ENCODE measurements around the gene POPDC2.

Gene POPDC2

DNA sequence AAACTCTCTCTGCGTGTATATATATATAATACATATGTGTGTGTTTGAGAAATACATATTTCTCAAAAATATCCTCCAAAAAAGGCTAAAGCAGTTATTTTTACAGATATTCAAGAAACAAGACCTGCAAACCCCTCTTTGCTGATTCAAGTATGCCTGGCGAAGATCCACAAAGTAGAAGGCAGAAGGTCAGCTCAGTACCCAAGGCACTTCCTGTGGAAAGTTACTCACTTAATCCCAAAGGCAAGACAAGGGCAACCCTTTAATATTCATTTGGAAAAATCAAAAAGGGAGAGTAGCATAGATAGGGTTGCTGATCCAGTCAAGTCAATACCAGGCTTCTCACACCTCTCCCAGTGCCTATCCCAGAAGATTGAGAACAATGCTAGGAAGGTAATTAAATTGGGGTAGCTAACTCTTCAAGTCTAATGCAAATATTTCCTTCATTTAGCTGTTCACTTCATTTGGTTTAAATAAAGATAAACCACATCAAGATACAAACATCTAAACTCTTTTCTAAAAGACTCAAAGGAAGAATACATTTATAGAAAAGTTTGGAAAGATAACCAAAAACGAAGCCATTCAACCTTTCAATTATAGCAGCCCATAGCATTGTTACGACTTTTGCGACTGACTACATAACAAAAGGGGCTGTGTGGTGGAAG is 9.6 kb upstream of the POPDC2 start:
- peaks cover 9 to 60% (median 28%) of the 10 kb centered on the region in 4 experiments for H3K36me3 ChIP-seq (ENCODE audit: control insufficient read depth in 4 of 4, insufficient read depth in 4 of 4, low read length in 3 of 4)
- H3K4me1 ChIP-seq (ENCODE audit: control extremely low read depth in 1 of 4, control insufficient read depth in 4 of 4, insufficient read depth in 4 of 4, low read length in 3 of 4) = peaks cover 0 to 5% (median 1%) of the 10 kb centered on the region in 4 experiments
- ChIA-PET CTCF (no interaction called here), POLR2A (no interaction called here)
- 80% methylated on average over 2 of the region's 5 CpGs for WGBS (ENCODE audit: insufficient coverage)
- H3K27ac ChIP-seq (ENCODE audit: insufficient read depth in 1 of 2, low read depth in 1 of 2, low read length in 2 of 2, poor library complexity in 1 of 2, severe bottlenecking in 2 of 2) = no peak overlapping the region
- no peaks in the 10 kb centered on the region for H3K9me3 ChIP-seq (ENCODE audit: control extremely low read depth in 1 of 5, control insufficient read depth in 4 of 5, insufficient read depth in 2 of 5, low read depth in 1 of 5, low read length in 4 of 5)
- H3K4me3 ChIP-seq (ENCODE audit: control insufficient read depth in 1 of 7, extremely low read depth in 1 of 7, insufficient read depth in 4 of 7, low read depth in 2 of 7, low read length in 6 of 7) = no peak overlapping the region
- no peaks in the 10 kb centered on the region for H3K27me3 ChIP-seq (replicated peaks in 2 of 5; ENCODE audit: control insufficient read depth in 4 of 5, insufficient read depth in 5 of 5, low read length in 4 of 5)
- DNase-seq = no peak

GRCh38 chr3:119665954-119666559 is 5.7 kb upstream of the POPDC2 start:
- H3K4me3 ChIP-seq (ENCODE audit: control insufficient read depth in 1 of 7, extremely low read depth in 1 of 7, insufficient read depth in 4 of 7, low read depth in 2 of 7, low read length in 6 of 7) = no peak overlapping the region
- WGBS (ENCODE audit: insufficient coverage) = no CpG with 5 or more reads among the region's 6 CpGs
- no peak overlapping the region for H3K27ac ChIP-seq (ENCODE audit: insufficient read depth in 1 of 2, low read depth in 1 of 2, low read length in 2 of 2, poor library complexity in 1 of 2, severe bottlenecking in 2 of 2)
- no peaks in the 10 kb centered on the region for H3K27me3 ChIP-seq (replicated peaks in 2 of 5; ENCODE audit: control insufficient read depth in 4 of 5, insufficient read depth in 5 of 5, low read length in 4 of 5)
- CTCF ChIA-PET = interaction anchor here (1.2 kb wide), 1 partner anchor 15 kb away, joined by 4 read pairs; no protein-coding TSS in a partner anchor
- H3K4me1 ChIP-seq (ENCODE audit: control extremely low read depth in 1 of 4, control insufficient read depth in 4 of 4, insufficient read depth in 4 of 4, low read length in 3 of 4) = peaks cover 0 to 13% (median 1%) of the 10 kb centered on the region in 4 experiments
- no peak for DNase-seq
- H3K9me3 ChIP-seq (ENCODE audit: control extremely low read depth in 1 of 5, control insufficient read depth in 4 of 5, insufficient read depth in 2 of 5, low read depth in 1 of 5, low read length in 4 of 5) = no peaks in the 10 kb centered on the region
- peaks cover 2 to 25% (median 10%) of the 10 kb centered on the region in 4 experiments for H3K36me3 ChIP-seq (ENCODE audit: control insufficient read depth in 4 of 4, insufficient read depth in 4 of 4, low read length in 3 of 4)
- POLR2A ChIA-PET = no interaction called here

GRCh38 chr3:119664850-119665379 is 4.5 kb upstream of the POPDC2 start:
- POLR2A ChIA-PET = no interaction called here
- Histone ChIP-seq H3K4me3 (ENCODE audit: control insufficient read depth in 1 of 7, extremely low read depth in 1 of 7, insufficient read depth in 4 of 7, low read depth in 2 of 7, low read length in 6 of 7) (no peak overlapping the region), H3K27me3 (replicated peaks in 2 of 5; ENCODE audit: control insufficient read depth in 4 of 5, insufficient read depth in 5 of 5, low read length in 4 of 5) (no peaks in the 10 kb centered on the region), H3K36me3 (ENCODE audit: control insufficient read depth in 4 of 4, insufficient read depth in 4 of 4, low read length in 3 of 4) (peaks cover 2 to 17% (median 8%) of the 10 kb centered on the region in 4 experiments), H3K27ac (ENCODE audit: insufficient read depth in 1 of 2, low read depth in 1 of 2, low read length in 2 of 2, poor library complexity in 1 of 2, severe bottlenecking in 2 of 2) (no peak overlapping the region), H3K4me1 (ENCODE audit: control extremely low read depth in 1 of 4, control insufficient read depth in 4 of 4, insufficient read depth in 4 of 4, low read length in 3 of 4) (peaks cover 0 to 17% (median under 1%) of the 10 kb centered on the region in 4 experiments), H3K9me3 (ENCODE audit: control extremely low read depth in 1 of 5, control insufficient read depth in 4 of 5, insufficient read depth in 2 of 5, low read depth in 1 of 5, low read length in 4 of 5) (no peaks in the 10 kb centered on the region)
- 95% methylated on average over 4 of the region's 4 CpGs for WGBS (ENCODE audit: insufficient coverage)
- no peak for DNase-seq
- CTCF ChIA-PET = interaction anchor here (1.2 kb wide), 1 partner anchor 16 kb away, joined by 4 read pairs; no protein-coding TSS in a partner anchor

GRCh38 chr3:119664370-119664769 is 4.0 kb upstream of the POPDC2 start:
- Histone ChIP-seq H3K4me3 (ENCODE audit: control insufficient read depth in 1 of 7, extremely low read depth in 1 of 7, insufficient read depth in 4 of 7, low read depth in 2 of 7, low read length in 6 of 7) (no peak overlapping the region), H3K9me3 (ENCODE audit: control extremely low read depth in 1 of 5, control insufficient read depth in 4 of 5, insufficient read depth in 2 of 5, low read depth in 1 of 5, low read length in 4 of 5) (no peaks in the 10 kb centered on the region), H3K36me3 (ENCODE audit: control insufficient read depth in 4 of 4, insufficient read depth in 4 of 4, low read length in 3 of 4) (peaks cover 2 to 16% (median 7%) of the 10 kb centered on the region in 4 experiments), H3K27ac (ENCODE audit: insufficient read depth in 1 of 2, low read depth in 1 of 2, low read length in 2 of 2, poor library complexity in 1 of 2, severe bottlenecking in 2 of 2) (no peak overlapping the region), H3K27me3 (replicated peaks in 2 of 5; ENCODE audit: control insufficient read depth in 4 of 5, insufficient read depth in 5 of 5, low read length in 4 of 5) (no peaks in the 10 kb centered on the region), H3K4me1 (ENCODE audit: control extremely low read depth in 1 of 4, control insufficient read depth in 4 of 4, insufficient read depth in 4 of 4, low read length in 3 of 4) (peaks cover 0 to 22% (median 0%) of the 10 kb centered on the region in 4 experiments)
- ChIA-PET CTCF (no interaction called here), POLR2A (no interaction called here)
- 100% methylated on average over 4 of the region's 4 CpGs for WGBS (ENCODE audit: insufficient coverage)
- no peak for DNase-seq

DNA sequence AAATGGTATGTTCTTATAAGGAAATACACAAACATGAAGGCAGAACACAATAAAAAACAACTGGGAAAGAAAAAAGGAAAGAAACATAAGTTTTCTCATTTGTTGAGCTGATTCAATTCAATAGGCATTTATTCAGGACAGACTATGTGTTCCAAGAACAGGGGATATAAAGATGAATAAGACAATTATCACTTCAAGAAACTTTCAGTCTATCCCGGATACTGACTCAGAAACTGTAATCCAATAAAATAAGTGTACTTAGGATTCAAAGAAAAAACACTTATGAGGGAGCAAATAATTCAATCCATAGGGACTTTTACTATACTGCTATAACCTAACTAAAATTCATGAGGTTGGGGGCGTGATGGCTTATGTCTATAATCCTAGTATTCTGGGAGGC is 3.5 kb upstream of the POPDC2 start:
- no peak for DNase-seq
- Histone ChIP-seq H3K27ac (ENCODE audit: insufficient read depth in 1 of 2, low read depth in 1 of 2, low read length in 2 of 2, poor library complexity in 1 of 2, severe bottlenecking in 2 of 2) (no peak overlapping the region), H3K36me3 (ENCODE audit: control insufficient read depth in 4 of 4, insufficient read depth in 4 of 4, low read length in 3 of 4) (peaks cover 2 to 13% (median 5%) of the 10 kb centered on the region in 4 experiments), H3K27me3 (replicated peaks in 2 of 5; ENCODE audit: control insufficient read depth in 4 of 5, insufficient read depth in 5 of 5, low read length in 4 of 5) (no peaks in the 10 kb centered on the region), H3K4me1 (ENCODE audit: control extremely low read depth in 1 of 4, control insufficient read depth in 4 of 4, insufficient read depth in 4 of 4, low read length in 3 of 4) (peaks cover 0 to 27% (median 0%) of the 10 kb centered on the region in 4 experiments), H3K9me3 (ENCODE audit: control extremely low read depth in 1 of 5, control insufficient read depth in 4 of 5, insufficient read depth in 2 of 5, low read depth in 1 of 5, low read length in 4 of 5) (no peaks in the 10 kb centered on the region), H3K4me3 (ENCODE audit: control insufficient read depth in 1 of 7, extremely low read depth in 1 of 7, insufficient read depth in 4 of 7, low read depth in 2 of 7, low read length in 6 of 7) (no peak overlapping the region)
- CTCF ChIA-PET = interaction anchor here (1.2 to 1.4 kb wide), 2 partner anchors 9 to 17 kb away, joined by 4 to 8 read pairs; no protein-coding TSS in a partner anchor
- POLR2A ChIA-PET = no interaction called here
- no CpG with 5 or more reads among the region's 2 CpGs for WGBS (ENCODE audit: insufficient coverage)

DNA sequence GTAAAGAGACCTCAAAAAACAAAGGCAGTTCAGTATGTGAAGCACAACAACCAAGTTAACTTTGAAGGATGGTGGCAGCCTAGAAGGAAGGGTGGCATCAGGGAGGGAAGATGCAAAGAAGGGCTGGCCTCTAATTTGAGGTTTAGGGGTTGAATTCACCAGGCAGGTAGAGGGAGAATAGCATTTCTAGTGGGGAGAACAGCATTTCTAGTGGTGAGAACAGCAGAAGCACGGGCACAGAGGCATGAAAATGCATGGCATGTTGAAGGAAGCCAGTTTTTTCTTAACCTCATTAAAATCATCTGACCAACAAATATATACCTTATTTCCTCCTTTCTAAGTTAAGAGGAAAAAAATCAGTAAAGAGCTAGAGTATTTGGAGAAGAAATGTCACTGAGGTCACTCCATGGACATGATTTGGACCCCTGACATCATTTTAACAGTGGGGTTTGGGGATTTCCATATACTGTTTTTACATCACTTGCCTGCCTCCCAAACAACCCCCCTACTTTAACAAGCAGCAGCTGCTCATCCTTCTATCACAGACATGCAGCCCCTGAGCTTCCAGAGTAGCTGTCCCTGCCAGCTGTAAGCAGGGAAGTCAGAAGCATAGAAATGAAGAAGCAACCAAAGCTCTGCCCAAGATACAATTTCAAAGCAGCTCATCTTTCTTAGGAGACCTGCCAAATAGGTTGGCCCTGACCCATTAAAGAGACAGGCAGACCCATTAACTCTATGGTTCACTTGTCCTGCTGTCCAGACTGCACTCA is 2.4 kb upstream of the POPDC2 start:
- no peaks in the 10 kb centered on the region for H3K9me3 ChIP-seq (ENCODE audit: control extremely low read depth in 1 of 5, control insufficient read depth in 4 of 5, insufficient read depth in 2 of 5, low read depth in 1 of 5, low read length in 4 of 5)
- no CpG with 5 or more reads among the region's 1 CpG for WGBS (ENCODE audit: insufficient coverage)
- DNase-seq = no peak
- no peaks in the 10 kb centered on the region for H3K27me3 ChIP-seq (replicated peaks in 2 of 5; ENCODE audit: control insufficient read depth in 4 of 5, insufficient read depth in 5 of 5, low read length in 4 of 5)
- H3K4me1 ChIP-seq (ENCODE audit: control extremely low read depth in 1 of 4, control insufficient read depth in 4 of 4, insufficient read depth in 4 of 4, low read length in 3 of 4) = peaks cover 0 to 37% (median 6%) of the 10 kb centered on the region in 4 experiments
- H3K4me3 ChIP-seq (ENCODE audit: control insufficient read depth in 1 of 7, extremely low read depth in 1 of 7, insufficient read depth in 4 of 7, low read depth in 2 of 7, low read length in 6 of 7) = no peak overlapping the region
- ChIA-PET CTCF (interaction anchor here (0.6 to 1.4 kb wide), 3 partner anchors 10 to 129 kb away, joined by 3 to 8 read pairs (median 4); no protein-coding TSS in a partner anchor), POLR2A (no interaction called here)
- peaks cover 0 to 4% (median 2%) of the 10 kb centered on the region in 4 experiments for H3K36me3 ChIP-seq (ENCODE audit: control insufficient read depth in 4 of 4, insufficient read depth in 4 of 4, low read length in 3 of 4)
- H3K27ac ChIP-seq (ENCODE audit: insufficient read depth in 1 of 2, low read depth in 1 of 2, low read length in 2 of 2, poor library complexity in 1 of 2, severe bottlenecking in 2 of 2) = no peak overlapping the region
